HG02840 (cell line): ENCODE data around the gene CLDN8.

Experiments
- ATAC-seq: cut with Tn5 transposase; IDR thresholded peaks from one replicate; pipeline ENCODE4 v1.9.1; 2021; ENCODE audit warnings: mild to moderate bottlenecking, moderate library complexity, moderate number of reproducible peaks; ENCODE audit not compliant: unreplicated experiment, low FRiP score

Gene CLDN8

GRCh38 chr21:30216041-30216723 lies at the start of gene CLDN8:
TSS of gene CLDN8 (minus strand) at chr21:30216097. CDS start at chr21:30215925, 172 bp downstream.
- no peak for ATAC-seq

GRCh38 chr21:30257773-30258172 lies 41.9 kb upstream of the CLDN8 start:
- no peak for ATAC-seq

- no peak for ATAC-seq
Observed at GRCh38 chr21:30256100-30256499, 40.2 kb upstream of the CLDN8 start.

GRCh38 chr21:30255679-30256078 lies 39.8 kb upstream of the CLDN8 start:
- ATAC-seq = no peak

GRCh38 chr21:30251781-30252180 lies 35.9 kb upstream of the CLDN8 start:
- no peak for ATAC-seq

GRCh38 chr21:30249936-30250335 lies 34.0 kb upstream of the CLDN8 start:
- no peak for ATAC-seq

- ATAC-seq = no peak
Observed at GRCh38 chr21:30248844-30249243, 32.9 kb upstream of the CLDN8 start.

- no peak for ATAC-seq
Observed at GRCh38 chr21:30245061-30245460, 29.2 kb upstream of the CLDN8 start.

- ATAC-seq = no peak
Observed at GRCh38 chr21:30243691-30244090, 27.8 kb upstream of the CLDN8 start.

GRCh38 chr21:30240661-30241060 lies 24.8 kb upstream of the CLDN8 start:
- ATAC-seq = no peak

- no peak for ATAC-seq
Observed at GRCh38 chr21:30238168-30238567, 22.3 kb upstream of the CLDN8 start.

- ATAC-seq = no peak
Observed at GRCh38 chr21:30234643-30235042, 18.7 kb upstream of the CLDN8 start.

- ATAC-seq = no peak
Observed at GRCh38 chr21:30234050-30234449, 18.2 kb upstream of the CLDN8 start.

- ATAC-seq = no peak
Observed at GRCh38 chr21:30233228-30234020, 17.5 kb upstream of the CLDN8 start.

- ATAC-seq = no peak
Observed at GRCh38 chr21:30232011-30232410, 16.1 kb upstream of the CLDN8 start.

- ATAC-seq = no peak
Observed at GRCh38 chr21:30227633-30228404, 11.9 kb upstream of the CLDN8 start.

- no peak for ATAC-seq
Observed at GRCh38 chr21:30227128-30227527, 11.2 kb upstream of the CLDN8 start.

GRCh38 chr21:30223596-30223995 lies 7.7 kb upstream of the CLDN8 start:
- no peak for ATAC-seq

GRCh38 chr21:30222724-30223123 lies 6.8 kb upstream of the CLDN8 start:
- no peak for ATAC-seq

- ATAC-seq = no peak
Observed at GRCh38 chr21:30211071-30211470, 4.8 kb downstream of the CLDN8 start.

- ATAC-seq = no peak
Observed at GRCh38 chr21:30209601-30210000, 6.3 kb downstream of the CLDN8 start.
